Naive thymus-derived CD4-positive, alpha-beta T cell (primary cell): ENCODE data around the gene PPFIA4. TPM values are rescaled to one million over a fixed set of nuclear protein-coding genes. Genes with fewer than 3 reads are reported as not detected.
"Not testable (repeated sequence)": the region's sequence is repeated elsewhere in the genome, so short reads cannot be mapped to it uniquely, and the experiment has no call there.

Source experiments
- ATAC-seq: fragments of 150-1000 bp; cut with Tn5 transposase; 2 replicates; pipeline ENCODE4 v1.10.0; 2021; ENCODE audit warnings: mild to moderate bottlenecking, moderate library complexity
- CTCF ChIA-PET: fragments of 350-600 bp; sonication (Branson Sonifier 250); formaldehyde crosslinking; loops from one replicate; lab custom pipeline; 2021; ENCODE audit warnings: antibody characterized with exemption; lab: Charles Lee
- POLR2A ChIA-PET: fragments of 350-600 bp; sonication (Branson Sonifier 250); formaldehyde crosslinking; loops from one replicate; lab custom pipeline; 2021; ENCODE audit warnings: antibody characterized with exemption, inconsistent platforms; lab: Charles Lee
- DNase-seq, 9 donors: peaks; one replicate each; pipeline versions ENCODE4 v3.0.0 to v3.0.0-alpha.2; 2020 to 2022; ENCODE audit warnings: mixed read lengths in 1 of 9
- H3K27ac ChIP-seq: one replicate; pipeline ENCODE4 v1.7.0; 2013; ENCODE audit warnings: mild to moderate bottlenecking, low read depth, low read length, moderate library complexity
- H3K27me3 ChIP-seq, 2 donors: one replicate each; pipeline ENCODE4 v1.7.0; 2013; ENCODE audit warnings: low read length in 2 of 2, mild to moderate bottlenecking in 2 of 2, moderate library complexity in 2 of 2; ENCODE audit not compliant: control insufficient read depth in 2 of 2, insufficient read depth in 2 of 2
- H3K36me3 ChIP-seq, 3 experiments: 1 replicate in 2 of 3; 2 replicates in 1 of 3; pipeline ENCODE4 v1.7.0; 2013; ENCODE audit warnings: low read length in 3 of 3, mild to moderate bottlenecking in 3 of 3, moderate library complexity in 1 of 3; ENCODE audit not compliant: insufficient read depth in 3 of 3, control insufficient read depth in 2 of 3
- H3K4me1 ChIP-seq, 2 donors: one replicate each; pipeline ENCODE4 v1.7.0; 2013; ENCODE audit warnings: low read length in 2 of 2, mild to moderate bottlenecking in 2 of 2, moderate library complexity in 1 of 2; ENCODE audit not compliant: control insufficient read depth in 2 of 2, insufficient read depth in 2 of 2
- H3K4me3 ChIP-seq: 2 replicates; pipeline ENCODE4 v1.7.0; 2013; ENCODE audit warnings: mild to moderate bottlenecking, low read length
- H3K9me3 ChIP-seq, 3 experiments: 1 replicate in 2 of 3; 2 replicates in 1 of 3; pipeline ENCODE4 v1.7.0; 2013; ENCODE audit warnings: low read length in 3 of 3; ENCODE audit not compliant: control insufficient read depth in 2 of 3
- H3K27ac Mint-ChIP-seq, 9 donors: one replicate each; pipeline ENCODE4 v1.8.0; 2020 to 2022; ENCODE audit warnings: mixed read lengths in 9 of 9, mild to moderate bottlenecking in 8 of 9, moderate library complexity in 5 of 9, inconsistent platforms in 2 of 9
- H3K27me3 Mint-ChIP-seq, 5 donors: one replicate each; pipeline ENCODE4 v1.8.0; 2021 to 2022; ENCODE audit warnings: mixed read lengths in 5 of 5, mild to moderate bottlenecking in 1 of 5
- H3K36me3 Mint-ChIP-seq, 5 donors: one replicate each; pipeline ENCODE4 v1.8.0; 2020 to 2022; ENCODE audit warnings: mixed read lengths in 5 of 5, mild to moderate bottlenecking in 3 of 5, inconsistent platforms in 1 of 5
- H3K4me1 Mint-ChIP-seq, 7 donors: one replicate each; pipeline ENCODE4 v1.8.0; 2020 to 2022; ENCODE audit warnings: mixed read lengths in 7 of 7, mild to moderate bottlenecking in 3 of 7, inconsistent platforms in 1 of 7
- H3K4me3 Mint-ChIP-seq, 10 donors: one replicate each; pipeline ENCODE4 v1.8.0; 2020 to 2022; ENCODE audit warnings: mild to moderate bottlenecking in 10 of 10, mixed read lengths in 10 of 10, moderate library complexity in 6 of 10, inconsistent platforms in 2 of 10
- H3K9me3 Mint-ChIP-seq, 11 donors: one replicate each; pipeline ENCODE4 v1.8.0; 2020 to 2022; ENCODE audit warnings: mixed read lengths in 11 of 11, mild to moderate bottlenecking in 4 of 11, inconsistent platforms in 1 of 11, moderate library complexity in 1 of 11
- intact Hi-C, 2 donors: fragments of 100-400 bp; cut with micrococcal nuclease; formaldehyde crosslinking; loops; one replicate each; pipeline ENCODE4 v1.15.1; 2023
- polyA plus RNA-seq, 2 donors: library from polyadenylated mRNA; unstranded; fragments of 300-500 nt; fragmentation: Illumina TruSeq; gene quantifications; one replicate each; pipeline ENCODE4 v1.2.3, GENCODE V29; 2021
- total RNA-seq, 6 experiments: library from RNA in 5 of 6; stranded (reverse) in 5 of 6; gene quantifications; 1 replicate in 5 of 6; 2 replicates in 1 of 6; pipeline ENCODE4 v1.2.3 and lab custom pipeline; 2021 to 2026

Gene PPFIA4
- total and polyA plus RNA-seq, 7 experiments from 2014 or later, result 0.40 to 45.5 (median 2.4) TPM; not detected in 2

DNA sequence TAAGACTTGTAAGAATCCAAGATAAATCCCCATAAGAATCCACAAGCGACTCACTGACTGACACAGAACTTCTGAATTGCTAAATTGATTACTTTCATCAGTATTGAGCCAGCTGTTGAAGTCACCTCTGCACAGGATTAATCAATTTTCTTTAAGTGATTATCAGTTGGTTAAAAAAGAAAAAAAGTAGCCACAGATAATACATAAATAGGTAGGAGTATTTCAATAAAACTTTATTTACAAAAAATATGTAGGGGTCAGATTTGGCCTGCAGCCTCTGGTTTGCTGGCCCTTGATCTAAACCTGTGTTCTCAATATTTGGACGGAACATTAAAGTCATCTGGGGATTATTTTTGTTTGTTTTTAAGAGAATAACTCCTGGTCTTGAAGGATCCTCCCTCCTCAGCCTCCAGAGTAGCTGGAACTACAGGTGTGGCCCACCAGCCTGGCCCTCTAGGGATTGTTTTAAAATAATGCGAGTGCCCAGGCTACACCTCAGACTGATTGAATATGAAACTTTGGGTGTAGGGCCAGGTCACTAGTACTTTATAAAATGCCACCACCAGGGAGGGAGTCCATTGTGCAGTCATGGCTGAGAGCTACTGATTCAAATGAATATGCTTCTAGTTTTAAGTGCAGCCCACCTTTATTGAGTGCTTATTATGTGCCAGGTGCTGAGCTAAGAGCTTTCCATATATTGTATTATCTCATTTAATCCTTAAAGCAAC, 25.9 kb upstream of the PPFIA4 start:
- H3K36me3 ChIP-seq, result no peaks in the 10 kb centered on the region
- no peaks in the 10 kb centered on the region for H3K9me3 Mint-ChIP-seq
- ATAC-seq, result no peak
- H3K4me1 Mint-ChIP-seq, result peaks cover 4 to 12% (median 6%) of the 10 kb centered on the region in 7 donors
- H3K27ac Mint-ChIP-seq, result no peak overlapping the region
- peaks cover 13 to 30% (median 15%) of the 10 kb centered on the region in 5 donors for H3K27me3 Mint-ChIP-seq
- no peak overlapping the region for H3K4me3 ChIP-seq
- H3K4me1 ChIP-seq, result no peaks in the 10 kb centered on the region
- no peak for DNase-seq
- no peaks in the 10 kb centered on the region for H3K9me3 ChIP-seq
- no peaks in the 10 kb centered on the region for H3K27me3 ChIP-seq
- ChIA-PET CTCF (interaction anchor here (1.1 to 2.0 kb wide), 6 partner anchors 9 to 248 kb away, joined by 3 to 10 read pairs (median 4); partner anchors contain the start of gene KLHL12), POLR2A (interaction anchor here (0.6 to 1.5 kb wide), 5 partner anchors 10 to 273 kb away, joined by 3 to 6 read pairs (median 3); partner anchors contain the start of gene KLHL12)
- no peak overlapping the region for H3K27ac ChIP-seq
- H3K36me3 Mint-ChIP-seq, result no peaks in the 10 kb centered on the region
- intact Hi-C loops, result loop anchor here in 1 of 2 donors (10.0 kb wide), 1 partner anchor 836 kb away; the partner anchor contains the start of gene PTPN7
- H3K4me3 Mint-ChIP-seq, result no peak overlapping the region

DNA sequence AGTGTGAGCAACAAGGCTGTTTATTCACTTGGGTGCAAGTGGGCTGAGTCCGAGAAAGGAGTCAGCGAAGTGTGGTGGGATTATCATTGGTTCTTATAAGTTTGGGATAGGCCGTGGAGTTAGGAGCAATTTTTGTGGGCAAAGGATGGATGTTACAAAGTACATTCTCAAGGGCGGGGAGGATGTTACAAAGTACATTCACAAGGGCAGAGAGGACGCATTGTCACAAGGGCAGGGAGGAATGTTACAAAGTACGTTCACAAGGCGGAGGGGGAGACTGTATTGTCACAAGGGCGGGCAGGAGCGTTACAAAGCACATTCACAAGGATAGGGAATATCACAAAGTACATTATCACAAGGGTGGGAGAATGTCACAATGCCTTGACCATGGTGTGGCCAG, 24.3 kb upstream of the PPFIA4 start:
- DNase-seq (no peak), ATAC-seq (no peak)
- no peak overlapping the region for H3K27ac Mint-ChIP-seq
- ChIA-PET CTCF (interaction anchor here (0.7 kb wide), 1 partner anchor 54 kb away, joined by 3 read pairs; no protein-coding TSS in a partner anchor), POLR2A (no interaction called here)
- H3K4me1 Mint-ChIP-seq, result peaks cover 13 to 24% (median 14%) of the 10 kb centered on the region in 7 donors
- intact Hi-C loops, result loop anchor here in 1 of 2 donors (10.0 kb wide), 1 partner anchor 837 kb away; the partner anchor contains the start of gene PTPN7
- H3K27me3 ChIP-seq, result no peaks in the 10 kb centered on the region
- H3K27ac ChIP-seq, result no peak overlapping the region
- peaks cover 0 to 3% (median 0%) of the 10 kb centered on the region in 5 donors for H3K36me3 Mint-ChIP-seq
- no peaks in the 10 kb centered on the region for H3K9me3 ChIP-seq
- H3K4me3 Mint-ChIP-seq, result peak overlapping the region in 1 of 10 donors; percentile 2
- no peaks in the 10 kb centered on the region for H3K4me1 ChIP-seq
- peaks cover 0 to 2% (median 0%) of the 10 kb centered on the region in 11 donors for H3K9me3 Mint-ChIP-seq
- H3K27me3 Mint-ChIP-seq, result peaks cover 4 to 17% (median 8%) of the 10 kb centered on the region in 5 donors
- peaks cover 0 to 3% (median 0%) of the 10 kb centered on the region in 3 experiments for H3K36me3 ChIP-seq
- no peak overlapping the region for H3K4me3 ChIP-seq

DNA sequence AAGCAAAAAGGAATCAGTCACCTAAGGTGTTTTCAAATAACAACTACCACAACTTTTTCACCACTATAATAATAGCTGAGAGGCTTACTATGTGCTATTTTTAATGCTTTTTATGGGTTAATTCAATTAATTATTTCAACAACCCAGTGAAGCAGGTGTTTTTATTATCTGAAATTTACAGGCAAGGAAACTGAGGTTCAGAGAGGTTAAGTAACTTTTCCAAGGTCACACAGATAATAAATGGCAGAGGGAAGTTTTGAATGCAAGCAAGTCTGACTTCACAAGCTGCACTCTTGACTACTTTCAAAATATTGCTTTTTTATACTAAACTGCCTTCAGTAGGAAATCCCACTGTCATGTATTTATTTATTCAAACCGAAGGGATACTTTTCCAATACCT, 23.3 kb upstream of the PPFIA4 start:
- intact Hi-C loops, result loop anchor here in 1 of 2 donors (10.0 kb wide), 1 partner anchor 838 kb away; the partner anchor contains the start of gene PTPN7
- CTCF ChIA-PET, result no interaction called here

DNA sequence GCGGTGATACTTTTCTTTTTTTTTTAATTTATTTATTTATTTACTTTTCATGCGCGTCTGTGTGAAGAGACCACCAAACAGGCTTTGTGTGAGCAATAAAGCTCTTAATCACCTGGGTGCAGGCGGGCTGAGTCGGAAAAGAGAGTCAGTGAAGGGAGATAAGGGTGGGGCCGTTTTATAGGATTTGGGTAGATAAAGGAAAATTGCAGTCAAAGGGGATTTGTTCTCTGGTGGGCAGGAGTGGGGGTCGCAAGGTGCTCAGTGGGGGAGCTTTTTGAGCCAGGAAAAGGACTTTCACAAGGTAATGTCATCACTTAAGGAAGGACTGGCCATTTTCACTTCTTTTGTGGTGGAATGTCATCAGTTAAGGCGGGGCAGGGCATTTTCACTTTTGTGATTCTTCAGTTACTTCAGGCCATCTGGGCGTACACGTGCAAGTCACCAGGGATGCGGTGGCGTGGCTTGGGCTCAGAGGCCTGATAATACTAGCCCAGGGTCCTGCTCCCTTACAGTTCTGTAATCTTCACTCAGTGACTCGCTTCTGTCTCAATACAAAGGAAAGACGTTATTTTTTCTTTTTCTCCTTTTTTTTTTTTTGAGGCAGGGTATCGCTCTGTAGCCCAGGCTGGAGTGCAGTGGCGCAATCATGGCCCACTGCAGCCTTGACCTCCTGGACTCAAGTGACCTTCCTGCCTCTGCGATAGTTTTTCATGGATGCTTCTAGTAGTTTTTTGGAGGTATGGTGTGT, 20.7 kb upstream of the PPFIA4 start:
- Mint-ChIP-seq H3K36me3 (peaks cover 5 to 13% (median 6%) of the 10 kb centered on the region in 5 donors), H3K27ac (peak overlapping the region; percentile 32 to 99 (median 96)), H3K4me1 (peaks cover 20 to 37% (median 28%) of the 10 kb centered on the region in 7 donors), H3K4me3 (peak overlapping the region; percentile 91 to 100 (median 96))
- H3K4me3 ChIP-seq, H3K9me3 Mint-ChIP-seq, H3K27me3 ChIP-seq, H3K9me3 ChIP-seq, H3K27me3 Mint-ChIP-seq, DNase-seq, ATAC-seq: not testable (repeated sequence)
- intact Hi-C loops, result loop anchor here (2.0 to 10.0 kb wide), 3 partner anchors 39 to 841 kb away; partner anchors contain the start of genes PCAT6 (in 2 of the 2), CYB5R1 (in 1 of the 2) and PTPN7 (in 1 of the 2)
- Histone ChIP-seq H3K36me3 (peaks cover 0 to 23% (median 4%) of the 10 kb centered on the region in 3 experiments), H3K27ac (peak overlapping the region; percentile 90), H3K4me1 (peaks cover 10 to 14% of the 10 kb centered on the region in 2 donors)
- ChIA-PET CTCF (interaction anchor here (0.6 to 2.1 kb wide), 6 partner anchors 8 to 1803 kb away, joined by 3 to 9 read pairs (median 4); partner anchors contain the start of gene KLHL12), POLR2A (interaction anchor here (0.6 to 3.3 kb wide), 7 partner anchors 20 to 789 kb away, joined by 3 to 23 read pairs (median 3); partner anchors contain the start of genes KLHL12 and PPFIA4)

More for the DNA sequence above, 23.3 kb upstream of the PPFIA4 start:
- Mint-ChIP-seq H3K36me3 (peaks cover 0 to 6% (median 0%) of the 10 kb centered on the region in 5 donors), H3K9me3 (peaks cover 0 to 6% (median 0%) of the 10 kb centered on the region in 11 donors), H3K4me3 (no peak overlapping the region), H3K27me3 (peaks cover 3 to 11% (median 4%) of the 10 kb centered on the region in 5 donors), H3K4me1 (peaks cover 14 to 28% (median 20%) of the 10 kb centered on the region in 7 donors), H3K27ac (no peak overlapping the region)
- H3K9me3 ChIP-seq, result no peaks in the 10 kb centered on the region
- H3K36me3 ChIP-seq, result peaks cover 0 to 9% (median 0%) of the 10 kb centered on the region in 3 experiments
- POLR2A ChIA-PET, result interaction anchor here (1.1 kb wide), 1 partner anchor 37 kb away, joined by 3 read pairs; no protein-coding TSS in a partner anchor
- H3K4me3 ChIP-seq, result no peak overlapping the region
- H3K27ac ChIP-seq, result no peak overlapping the region
- H3K27me3 ChIP-seq, result no peaks in the 10 kb centered on the region
- DNase-seq (no peak), ATAC-seq (no peak)
- H3K4me1 ChIP-seq, result peaks cover 0 to under 1% of the 10 kb centered on the region in 2 donors

DNA sequence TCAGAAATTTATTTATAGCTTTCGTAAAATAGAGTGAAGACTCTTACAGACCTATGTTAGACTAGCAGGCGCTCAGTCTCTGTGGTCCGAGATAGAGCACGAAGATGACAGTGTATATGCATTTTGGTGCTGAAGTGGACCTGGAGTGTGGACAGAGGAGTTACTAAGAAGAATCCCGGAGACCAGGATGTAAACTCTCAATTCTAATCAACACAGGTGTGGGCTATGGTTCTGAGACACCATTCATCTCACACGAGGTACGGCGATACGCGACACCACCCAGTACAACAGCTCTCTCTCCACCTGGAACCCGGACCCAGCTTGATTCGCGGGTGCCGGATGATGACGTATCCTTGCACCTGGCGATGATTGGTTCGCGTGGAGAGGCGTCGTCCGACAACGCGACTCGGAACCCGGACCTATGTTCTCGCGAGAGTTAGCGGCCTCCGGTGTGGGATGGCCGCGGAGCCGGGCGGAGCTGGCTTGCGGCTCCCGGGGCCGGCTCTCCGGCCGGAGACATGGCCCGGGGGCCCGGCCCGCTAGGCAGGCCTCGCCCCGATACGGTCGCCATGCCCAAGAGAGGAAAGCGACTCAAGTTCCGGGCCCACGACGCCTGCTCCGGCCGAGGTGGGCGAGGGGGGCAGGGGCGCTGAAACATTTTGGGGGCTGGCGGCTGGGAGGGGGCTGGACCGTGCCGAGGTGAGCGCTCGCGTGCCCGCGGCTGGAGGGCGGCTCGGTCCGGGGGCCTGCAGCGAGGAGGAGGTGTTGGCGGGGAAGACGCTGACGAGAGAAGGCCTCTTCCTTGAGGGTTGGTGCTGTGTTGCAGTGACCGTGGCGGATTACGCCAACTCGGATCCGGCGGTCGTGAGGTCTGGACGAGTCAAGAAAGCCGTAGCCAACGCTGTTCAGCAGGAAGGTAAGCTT, 19.1 kb upstream of the PPFIA4 start, which contains the start of gene TMEM183A:
TSS of gene TMEM183A (plus strand) at position 427 of the 924 bp plus-strand sequence. CDS start at position 519, 92 bp downstream.
- H3K4me1 Mint-ChIP-seq, result peaks cover 24 to 46% (median 36%) of the 10 kb centered on the region in 7 donors
- ATAC-seq (peak; percentile 96), DNase-seq (peak; percentile 77 to 95 (median 92))
- peaks cover 0 to 4% (median 0%) of the 10 kb centered on the region in 5 donors for H3K27me3 Mint-ChIP-seq
- CTCF ChIA-PET, result interaction anchor here (0.7 to 2.1 kb wide), 7 partner anchors 10 to 80 kb away, joined by 3 to 9 read pairs (median 5); partner anchors contain the start of gene KLHL12
- Histone ChIP-seq H3K27ac (peak within 1 kb of the TSS; percentile 90), H3K27me3 (no peaks in the 10 kb centered on the region), H3K36me3 (peaks cover 0 to 33% (median 4%) of the 10 kb centered on the region in 3 experiments), H3K4me1 (peaks cover 10 to 14% of the 10 kb centered on the region in 2 donors), H3K4me3 (peak within 1 kb of the TSS; percentile 91), H3K9me3 (no peaks in the 10 kb centered on the region)
- peak within 1 kb of the TSS; percentile 93 to 99 (median 98) for H3K27ac Mint-ChIP-seq
- H3K4me3 Mint-ChIP-seq, result peak within 1 kb of the TSS; percentile 91 to 100 (median 96)
- peaks cover 6 to 20% (median 16%) of the 10 kb centered on the region in 5 donors for H3K36me3 Mint-ChIP-seq
- POLR2A ChIA-PET, result interaction anchor here (0.8 to 3.3 kb wide), 15 partner anchors 10 to 197 kb away, joined by 3 to 23 read pairs (median 5); partner anchors contain the start of genes KLHL12, PCAT6, PPFIA4 and RABIF
- intact Hi-C loops, result loop anchor here (1.0 to 10.0 kb wide), 11 partner anchors 8 to 842 kb away; partner anchors contain the start of genes ADIPOR1 (in 2 of the 2), CYB5R1 (in 2 of the 2), KLHL12 (in 2 of the 2) and PCAT6 (in 2 of the 2)
- H3K9me3 Mint-ChIP-seq, result peaks cover 0 to 6% (median 0%) of the 10 kb centered on the region in 11 donors
